VCaP (cell line): Measurements from ENCODE around the gene PLEKHG4B.

Source experiments
- H3K27ac ChIP-seq: fragments of 450-650 bp; 2 replicates; pipeline ENCODE4 v1.5.1; 2017
- CTCF ChIP-seq: fragments of 450-650 bp; conservative IDR thresholded peaks from 2 replicates; pipeline ENCODE4 v1.5.1; 2017; ENCODE audit warnings: mild to moderate bottlenecking, moderate library complexity

PLEKHG4B gene

GRCh38 chr5:129820-130219 lies 37.9 kb downstream of the PLEKHG4B start:
- no peak overlapping the region for H3K27ac ChIP-seq
- TF ChIP-seq CTCF: no peak

- TF ChIP-seq CTCF: no peak
- H3K27ac ChIP-seq: no peak overlapping the region
Observed at GRCh38 chr5:130601-131131, 38.7 kb downstream of the PLEKHG4B start.

- TF ChIP-seq CTCF: no peak
- no peak overlapping the region for H3K27ac ChIP-seq
Observed at GRCh38 chr5:136901-137300, 44.9 kb downstream of the PLEKHG4B start.

- no peak for TF ChIP-seq CTCF
- no peak overlapping the region for H3K27ac ChIP-seq
Observed at GRCh38 chr5:137741-138140, 45.8 kb downstream of the PLEKHG4B start.

GRCh38 chr5:138936-139335 lies 47.0 kb downstream of the PLEKHG4B start:
- no peak for TF ChIP-seq CTCF
- H3K27ac ChIP-seq: no peak overlapping the region

- no peak for TF ChIP-seq CTCF
- H3K27ac ChIP-seq: no peak overlapping the region
Observed at GRCh38 chr5:139579-140442, 47.8 kb downstream of the PLEKHG4B start.

GRCh38 chr5:140443-140829 lies 48.5 kb downstream of the PLEKHG4B start:
- no peak overlapping the region for H3K27ac ChIP-seq
- no peak for TF ChIP-seq CTCF
